ENCODE measurements around the gene WDR64. TPM values are rescaled to one million over a fixed set of nuclear protein-coding genes. Genes with fewer than 3 reads are reported as not detected.

The WDR64 gene
- total RNA-seq (2014; rRNA removed; shearing (Covaris generic)) (not detected in 2 replicates), polyA plus RNA-seq (2016; fragmentation: Nextera tagmentation; extraction: Ambion mirVana) (not detected in 2 replicates)
- long read RNA-seq: 0 reads

GRCh38 chr1:241652012-241652411 lies at the start of gene WDR64:
TSS of gene WDR64 (plus strand) at chr1:241652281. CDS start at chr1:241652485, 204 bp downstream.
- Histone ChIP-seq H3K4me2 (no peak within 1 kb of the TSS), H3F3A (replicated peaks; ENCODE audit: low read depth) (no peaks in the 10 kb centered on the region), H3K27ac (ENCODE audit: low read depth) (no peak within 1 kb of the TSS), H3K4me3 (no peak within 1 kb of the TSS), H4K20me1 (replicated peaks; ENCODE audit: insufficient read depth) (no peaks in the 10 kb centered on the region), H3K27me3 (ENCODE audit: insufficient read depth) (no peaks in the 10 kb centered on the region), H3K9me2 (ENCODE audit: insufficient read depth) (no peaks in the 10 kb centered on the region; the same call in 1 of the 2 replicates), H3K79me2 (replicated peaks; ENCODE audit: insufficient read depth) (no peaks in the 10 kb centered on the region), H3K4me1 (ENCODE audit: insufficient read depth) (no peaks in the 10 kb centered on the region), H2AFZ (no peak within 1 kb of the TSS), H3K36me3 (ENCODE audit: insufficient read depth) (no peaks in the 10 kb centered on the region)
- TF ChIP-seq POLR2AphosphoS5 (IDR thresholded peaks at IDR 0.05; ENCODE audit: low read depth) (no peak), REST (IDR thresholded peaks at IDR 0.05; ENCODE audit: unreplicated experiment) (no peak), STAT1 (IDR thresholded peaks at IDR 0.05; ENCODE audit: unreplicated experiment) (no peak), ZNF331 (CRISPR knock-in tag; IDR thresholded peaks at IDR 0.05; ENCODE audit: low read depth) (no peak), NANOG (IDR thresholded peaks at IDR 0.05; ENCODE audit: borderline replicate concordance) (no peak)
- Mint-ChIP-seq H3K4me1 (peaks cover 8% of the 10 kb centered on the region; the same call in 2 of the 3 replicates), H3K27me3 (ENCODE audit: insufficient read depth, low read depth, poor library complexity) (no peaks in the 10 kb centered on the region), H3K4me3 (no peak within 1 kb of the TSS), H3K9me3 (no peaks in the 10 kb centered on the region), H3K36me3 (ENCODE audit: low read depth) (no peaks in the 10 kb centered on the region), H3K27ac (no peak within 1 kb of the TSS)
- DNase-seq (ENCODE audit: low spot score) (no peak), ATAC-seq (no peak)

GRCh38 chr1:241603731-241604245 lies 48.3 kb upstream of the WDR64 start:
- no peak overlapping the region for H3K4me2 ChIP-seq
- no peaks in the 10 kb centered on the region for H3K79me2 ChIP-seq (replicated peaks; ENCODE audit: insufficient read depth)
- DNase-seq (ENCODE audit: low spot score) (no peak), ATAC-seq (no peak)
- no peaks in the 10 kb centered on the region for H3K27me3 ChIP-seq (ENCODE audit: insufficient read depth)
- peaks cover 8% of the 10 kb centered on the region for H3K27me3 Mint-ChIP-seq (ENCODE audit: insufficient read depth, low read depth, poor library complexity)
- H3F3A ChIP-seq (replicated peaks; ENCODE audit: low read depth): no peaks in the 10 kb centered on the region
- H3K4me1 Mint-ChIP-seq: no peaks in the 10 kb centered on the region
- no peaks in the 10 kb centered on the region; the same call in 1 of the 2 replicates for H3K36me3 ChIP-seq (ENCODE audit: insufficient read depth)
- no peaks in the 10 kb centered on the region for H3K36me3 Mint-ChIP-seq (ENCODE audit: low read depth)
- no peaks in the 10 kb centered on the region for H3K9me3 Mint-ChIP-seq
- H3K4me3 Mint-ChIP-seq: no peak overlapping the region
- H2AFZ ChIP-seq: no peak overlapping the region
- H3K9me2 ChIP-seq (ENCODE audit: insufficient read depth): no peaks in the 10 kb centered on the region
- H3K27ac ChIP-seq (ENCODE audit: low read depth): no peak overlapping the region
- no peaks in the 10 kb centered on the region for H3K4me1 ChIP-seq (ENCODE audit: insufficient read depth)
- H4K20me1 ChIP-seq (replicated peaks; ENCODE audit: insufficient read depth): no peaks in the 10 kb centered on the region
- H3K4me3 ChIP-seq: no peak overlapping the region
- no peak overlapping the region for H3K27ac Mint-ChIP-seq
- no peak for TF ChIP-seq CREB1 (CRISPR knock-in tag; IDR thresholded peaks at IDR 0.05; ENCODE audit: low read depth)
- TF ChIP-seq JUNB (IDR thresholded peaks at IDR 0.05; ENCODE audit: unreplicated experiment): no peak
- TF ChIP-seq NANOG (IDR thresholded peaks at IDR 0.05; ENCODE audit: borderline replicate concordance): no peak
- TF ChIP-seq EZH2 (IDR thresholded peaks at IDR 0.05; ENCODE audit: low read depth, unreplicated experiment): no peak
- no peak for TF ChIP-seq ZNF114 (CRISPR knock-in tag; IDR thresholded peaks at IDR 0.05)
- no peak for TF ChIP-seq ZNF462 (CRISPR knock-in tag; IDR thresholded peaks at IDR 0.05)
- TF ChIP-seq CTCF (conservative IDR thresholded peaks at IDR 0.05; ENCODE audit: low read depth in 2 of 2): no peak
